ENCODE measurements around the gene CCDC172. TPM values are rescaled to one million over a fixed set of nuclear protein-coding genes. Genes with fewer than 3 reads are reported as not detected.
A peak's percentile ranks its signal among the peaks of the same experiment; 100 is the strongest.

CCDC172 gene
- total and polyA plus RNA-seq, 2 of the 4 experiments (the other 2 are of a cell fraction), result not detected

GRCh38 chr10:116304923-116305322 is 19.3 kb upstream of the CCDC172 start:
- Histone ChIP-seq H2BK15ac (ENCODE audit: low read depth, low read length) (no peak overlapping the region), H3K4ac (ENCODE audit: low read depth, low read length) (no peak overlapping the region), H3K14ac (replicated peaks; ENCODE audit: low read depth, low read length) (no peak overlapping the region), H3K36me3 (ENCODE audit: control insufficient read depth, insufficient read depth, low read length) (no peaks in the 10 kb centered on the region), H3K9me1 (ENCODE audit: insufficient read depth, low read length) (no peaks in the 10 kb centered on the region), H3K79me1 (ENCODE audit: low read depth in 1 of 2, low read length in 2 of 2) (no peaks in the 10 kb centered on the region), H3K23ac (ENCODE audit: low read depth, low read length) (no peak overlapping the region), H2AFZ (replicated peaks; ENCODE audit: low read length, poor library complexity) (no peak overlapping the region), H2AK9ac (replicated peaks; ENCODE audit: low read depth, low read length, poor library complexity) (no peak overlapping the region), H3K27me3 (ENCODE audit: control insufficient read depth, insufficient read depth, low read length) (no peaks in the 10 kb centered on the region), H3K4me1 (ENCODE audit: control insufficient read depth, insufficient read depth, low read length) (no peaks in the 10 kb centered on the region), H2BK20ac (ENCODE audit: low read depth, low read length) (no peak overlapping the region), H2AK5ac (ENCODE audit: low read depth, low read length) (no peak overlapping the region), H3K27ac (ENCODE audit: insufficient read depth, low read length) (no peak overlapping the region), H4K5ac (ENCODE audit: low read depth, low read length) (no peak overlapping the region), H2BK5ac (ENCODE audit: low read depth, low read length, poor library complexity, severe bottlenecking) (no peak overlapping the region), H3K4me3 (ENCODE audit: insufficient read depth, low read depth, low read length) (no peak overlapping the region), H3K18ac (ENCODE audit: low read depth, low read length) (no peak overlapping the region), H4K20me1 (ENCODE audit: insufficient read depth, low read length) (no peaks in the 10 kb centered on the region), H3K9ac (ENCODE audit: low read depth, low read length) (no peak overlapping the region), H2BK120ac (ENCODE audit: low read depth, low read length) (no peak overlapping the region), H3K4me2 (ENCODE audit: low read depth, low read length) (no peak overlapping the region), H4K91ac (ENCODE audit: insufficient read depth, low read depth, low read length) (no peak overlapping the region), H3K56ac (ENCODE audit: extremely low read depth, insufficient read depth, low read length) (no peak overlapping the region), H4K8ac (ENCODE audit: low read depth in 2 of 2, low read length in 2 of 2) (no peak overlapping the region), H3K9me3 (ENCODE audit: control insufficient read depth, insufficient read depth, low read length) (no peaks in the 10 kb centered on the region)
- dilution Hi-C loops (cut with HindIII; ENCODE audit: low sequenced_read_pairs, unreplicated experiment) (no loop called here), intact Hi-C loops (cut with micrococcal nuclease) (no loop called here), in situ Hi-C loops (cut with MboI; ENCODE audit: low sequenced_read_pairs) (no loop called here)
- ChIA-PET CTCF (no interaction called here), POLR2A (ENCODE audit: unreplicated experiment) (no interaction called here)
- ATAC-seq (ENCODE audit: low read depth) (no peak), DNase-seq (no peak)
- TF ChIP-seq RAD21 (IDR thresholded peaks at IDR 0.05; ENCODE audit: low read length), result no peak
- TF ChIP-seq CTCF (conservative IDR thresholded peaks at IDR 0.05; ENCODE audit: low read depth, low read length), result no peak
- no peak for TF ChIP-seq NFE2L2 (IDR thresholded peaks at IDR 0.05; ENCODE audit: low read depth, low read length)
- TF ChIP-seq CHD1 (IDR thresholded peaks at IDR 0.05; ENCODE audit: low read depth, low read length), result no peak
- peak; percentile 35; the same call in 1 of the 2 replicates for TF ChIP-seq MAFK (IDR thresholded peaks at IDR 0.05; ENCODE audit: low read depth, low read length)
- TF ChIP-seq ELK1 (IDR thresholded peaks at IDR 0.05; ENCODE audit: borderline replicate concordance, low read depth, low read length), result no peak
- no CpG with 5 or more reads among the region's 1 CpG for WGBS, 2 experiments (ENCODE audit: extremely low coverage in 2 of 2, insufficient read length in 1 of 2)
- BruUV-seq (replicated peaks), result no TSS peak

Measured in IMR-90 (cell line).